ENCODE measurements around the gene NHSL2. TPM values are rescaled to one million over a fixed set of nuclear protein-coding genes. Genes with fewer than 3 reads are reported as not detected.

NHSL2 gene
- total RNA-seq, 2 experiments from 2014 or later: not detected

- Histone ChIP-seq H3K4me3 (ENCODE audit: low read depth, low read length, poor library complexity, severe bottlenecking) (no peak overlapping the region), H3K4me1 (ENCODE audit: insufficient read depth, low read length, poor library complexity, severe bottlenecking) (no peaks in the 10 kb centered on the region), H3K79me2 (ENCODE audit: insufficient read depth, low read depth, low read length) (no peaks in the 10 kb centered on the region), H4K20me1 (ENCODE audit: insufficient read depth, low read length) (no peaks in the 10 kb centered on the region), H3K36me3 (ENCODE audit: insufficient read depth, low read length) (no peaks in the 10 kb centered on the region), H2AFZ (ENCODE audit: low read length) (no peak overlapping the region), H3K4me2 (ENCODE audit: low read length) (no peak overlapping the region), H3K9me3 (ENCODE audit: low read length) (no peaks in the 10 kb centered on the region), H3K9me2 (ENCODE audit: insufficient read depth, low read length) (no peaks in the 10 kb centered on the region), H3K27ac (ENCODE audit: low read depth, low read length, poor library complexity, severe bottlenecking) (no peak overlapping the region)
- intact Hi-C loops (cut with micrococcal nuclease; ENCODE audit: unreplicated experiment): no loop called here
- ChIA-PET CTCF (ENCODE audit: unreplicated experiment) (no interaction called here), POLR2A (no interaction called here)
- BruUV-seq (replicated peaks): no TSS peak
- no peak for DNase-seq (ENCODE audit: low spot score)
- TF ChIP-seq, protein P1, sequence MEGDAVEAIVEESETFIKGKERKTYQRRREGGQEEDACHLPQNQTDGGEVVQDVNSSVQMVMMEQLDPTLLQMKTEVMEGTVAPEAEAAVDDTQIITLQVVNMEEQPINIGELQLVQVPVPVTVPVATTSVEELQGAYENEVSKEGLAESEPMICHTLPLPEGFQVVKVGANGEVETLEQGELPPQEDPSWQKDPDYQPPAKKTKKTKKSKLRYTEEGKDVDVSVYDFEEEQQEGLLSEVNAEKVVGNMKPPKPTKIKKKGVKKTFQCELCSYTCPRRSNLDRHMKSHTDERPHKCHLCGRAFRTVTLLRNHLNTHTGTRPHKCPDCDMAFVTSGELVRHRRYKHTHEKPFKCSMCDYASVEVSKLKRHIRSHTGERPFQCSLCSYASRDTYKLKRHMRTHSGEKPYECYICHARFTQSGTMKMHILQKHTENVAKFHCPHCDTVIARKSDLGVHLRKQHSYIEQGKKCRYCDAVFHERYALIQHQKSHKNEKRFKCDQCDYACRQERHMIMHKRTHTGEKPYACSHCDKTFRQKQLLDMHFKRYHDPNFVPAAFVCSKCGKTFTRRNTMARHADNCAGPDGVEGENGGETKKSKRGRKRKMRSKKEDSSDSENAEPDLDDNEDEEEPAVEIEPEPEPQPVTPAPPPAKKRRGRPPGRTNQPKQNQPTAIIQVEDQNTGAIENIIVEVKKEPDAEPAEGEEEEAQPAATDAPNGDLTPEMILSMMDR (conservative IDR thresholded peaks at IDR 0.05; ENCODE audit: low read length): no peak
- no peak for TF ChIP-seq EZH2phosphoT487 (IDR thresholded peaks at IDR 0.05; ENCODE audit: borderline replicate concordance, low read depth, low read length)
These were observed 66.1 kb downstream of the NHSL2 start for GRCh38 chrX:71976753-71977152.

GRCh38 chrX:71978164-71978563 lies 67.5 kb downstream of the NHSL2 start:
- Histone ChIP-seq H3K36me3 (ENCODE audit: insufficient read depth, low read length) (no peaks in the 10 kb centered on the region), H3K4me3 (ENCODE audit: low read depth, low read length, poor library complexity, severe bottlenecking) (no peak overlapping the region), H3K9me3 (ENCODE audit: low read length) (no peaks in the 10 kb centered on the region), H3K4me1 (ENCODE audit: insufficient read depth, low read length, poor library complexity, severe bottlenecking) (no peaks in the 10 kb centered on the region), H4K20me1 (ENCODE audit: insufficient read depth, low read length) (no peaks in the 10 kb centered on the region), H3K79me2 (ENCODE audit: insufficient read depth, low read depth, low read length) (no peaks in the 10 kb centered on the region), H3K9me2 (ENCODE audit: insufficient read depth, low read length) (no peaks in the 10 kb centered on the region), H3K27ac (ENCODE audit: low read depth, low read length, poor library complexity, severe bottlenecking) (no peak overlapping the region), H2AFZ (ENCODE audit: low read length) (no peak overlapping the region), H3K4me2 (ENCODE audit: low read length) (no peak overlapping the region)
- POLR2A ChIA-PET: no interaction called here
- no peak for DNase-seq (ENCODE audit: low spot score)
- TF ChIP-seq, protein P1 (conservative IDR thresholded peaks at IDR 0.05; ENCODE audit: low read length): no peak
- TF ChIP-seq EZH2phosphoT487 (IDR thresholded peaks at IDR 0.05; ENCODE audit: borderline replicate concordance, low read depth, low read length): no peak
- intact Hi-C loops (cut with micrococcal nuclease; ENCODE audit: unreplicated experiment): no loop called here
- BruUV-seq (replicated peaks): no TSS peak
- CTCF ChIA-PET (ENCODE audit: unreplicated experiment): no interaction called here

- H3K4me3 ChIP-seq (ENCODE audit: low read depth, low read length, poor library complexity, severe bottlenecking): no peak overlapping the region
- no peak for TF ChIP-seq EZH2phosphoT487 (IDR thresholded peaks at IDR 0.05; ENCODE audit: borderline replicate concordance, low read depth, low read length)
- TF ChIP-seq, protein P1 (conservative IDR thresholded peaks at IDR 0.05; ENCODE audit: low read length): no peak
- intact Hi-C loops (cut with micrococcal nuclease; ENCODE audit: unreplicated experiment): no loop called here
- no peaks in the 10 kb centered on the region for H3K36me3 ChIP-seq (ENCODE audit: insufficient read depth, low read length)
- DNase-seq (ENCODE audit: low spot score): no peak
- no peaks in the 10 kb centered on the region for H3K9me3 ChIP-seq (ENCODE audit: low read length)
- ChIA-PET POLR2A (interaction anchor here (0.7 kb wide), 1 partner anchor 335 kb away, joined by 4 read pairs; no protein-coding TSS in a partner anchor), CTCF (ENCODE audit: unreplicated experiment) (no interaction called here)
- no peaks in the 10 kb centered on the region for H4K20me1 ChIP-seq (ENCODE audit: insufficient read depth, low read length)
- H3K4me1 ChIP-seq (ENCODE audit: insufficient read depth, low read length, poor library complexity, severe bottlenecking): no peaks in the 10 kb centered on the region
- H3K27ac ChIP-seq (ENCODE audit: low read depth, low read length, poor library complexity, severe bottlenecking): no peak overlapping the region
- no peaks in the 10 kb centered on the region for H3K79me2 ChIP-seq (ENCODE audit: insufficient read depth, low read depth, low read length)
- no peaks in the 10 kb centered on the region for H3K9me2 ChIP-seq (ENCODE audit: insufficient read depth, low read length)
- no peak overlapping the region for H3K4me2 ChIP-seq (ENCODE audit: low read length)
- no TSS peak for BruUV-seq (replicated peaks)
- no peak overlapping the region for H2AFZ ChIP-seq (ENCODE audit: low read length)
These were observed 79.3 kb downstream of the NHSL2 start for GRCh38 chrX:71989768-71990426.
